ENCODE measurements around the gene GMPPB.

The GMPPB gene

GRCh38 chr3:49675912-49676311, 47.8 kb downstream of the GMPPB start:
- H3K4me1 ChIP-seq (ENCODE audit: control insufficient read depth in 5 of 5, insufficient read depth in 5 of 5, low read length in 5 of 5): peaks cover 0 to 22% (median 18%) of the 10 kb centered on the region in 5 donors
- no peaks in the 10 kb centered on the region for H3K27me3 ChIP-seq (ENCODE audit: control insufficient read depth in 5 of 5, insufficient read depth in 4 of 5, low read length in 5 of 5)
- no peak overlapping the region for H3K4me3 ChIP-seq (ENCODE audit: low read depth in 1 of 5, low read length in 5 of 5)
- no peak overlapping the region for H3K9ac ChIP-seq (ENCODE audit: low read length in 5 of 5)
- peaks cover 0 to 55% (median 51%) of the 10 kb centered on the region in 5 donors for H3K36me3 ChIP-seq (ENCODE audit: control insufficient read depth in 5 of 5, insufficient read depth in 5 of 5, low read length in 5 of 5)
- peaks cover 0 to 3% (median 0%) of the 10 kb centered on the region in 5 donors for H3K9me3 ChIP-seq (ENCODE audit: control insufficient read depth in 5 of 5, low read length in 5 of 5)
- no peak overlapping the region for H3K27ac ChIP-seq (ENCODE audit: low read depth, low read length)

- H3K9me3 ChIP-seq (ENCODE audit: control insufficient read depth in 5 of 5, low read length in 5 of 5): peaks cover 0 to 3% (median 0%) of the 10 kb centered on the region in 5 donors
- peaks cover 0 to 22% (median 18%) of the 10 kb centered on the region in 5 donors for H3K4me1 ChIP-seq (ENCODE audit: control insufficient read depth in 5 of 5, insufficient read depth in 5 of 5, low read length in 5 of 5)
- peak overlapping the region; percentile 23 for H3K27ac ChIP-seq (ENCODE audit: low read depth, low read length)
- no peaks in the 10 kb centered on the region for H3K27me3 ChIP-seq (ENCODE audit: control insufficient read depth in 5 of 5, insufficient read depth in 4 of 5, low read length in 5 of 5)
- peak overlapping the region; percentile 66 to 85 (median 82) for H3K4me3 ChIP-seq (ENCODE audit: low read depth in 1 of 5, low read length in 5 of 5)
- peaks cover 0 to 41% (median 37%) of the 10 kb centered on the region in 5 donors for H3K36me3 ChIP-seq (ENCODE audit: control insufficient read depth in 5 of 5, insufficient read depth in 5 of 5, low read length in 5 of 5)
- peak overlapping the region in 4 of 5 donors; percentile 55 to 81 (median 63) for H3K9ac ChIP-seq (ENCODE audit: low read length in 5 of 5)
These were observed 49.2 kb downstream of the GMPPB start for GRCh38 chr3:49674497-49674983.

GRCh38 chr3:49673715-49674496, 49.8 kb downstream of the GMPPB start, which contains the start of gene APEH:
APEH (plus strand) TSS chr3:49674351; CDS start chr3:49674402, 51 bp downstream.
- peaks cover 0 to 28% (median 24%) of the 10 kb centered on the region in 5 donors for H3K4me1 ChIP-seq (ENCODE audit: control insufficient read depth in 5 of 5, insufficient read depth in 5 of 5, low read length in 5 of 5)
- peaks cover 0 to 34% (median 31%) of the 10 kb centered on the region in 5 donors for H3K36me3 ChIP-seq (ENCODE audit: control insufficient read depth in 5 of 5, insufficient read depth in 5 of 5, low read length in 5 of 5)
- peak within 1 kb of the TSS; percentile 66 to 85 (median 82) for H3K4me3 ChIP-seq (ENCODE audit: low read depth in 1 of 5, low read length in 5 of 5)
- peak within 1 kb of the TSS in 4 of 5 donors; percentile 55 to 81 (median 63) for H3K9ac ChIP-seq (ENCODE audit: low read length in 5 of 5)
- peak within 1 kb of the TSS; percentile 78 for H3K27ac ChIP-seq (ENCODE audit: low read depth, low read length)
- H3K9me3 ChIP-seq (ENCODE audit: control insufficient read depth in 5 of 5, low read length in 5 of 5): peaks cover 0 to 3% (median 0%) of the 10 kb centered on the region in 5 donors
- peaks cover 0 to 3% (median 0%) of the 10 kb centered on the region in 5 donors for H3K27me3 ChIP-seq (ENCODE audit: control insufficient read depth in 5 of 5, insufficient read depth in 4 of 5, low read length in 5 of 5)

- Histone ChIP-seq H3K36me3 (ENCODE audit: control insufficient read depth in 5 of 5, insufficient read depth in 5 of 5, low read length in 5 of 5) (peaks cover 0 to 28% (median 24%) of the 10 kb centered on the region in 5 donors), H3K9ac (ENCODE audit: low read length in 5 of 5) (peak overlapping the region in 4 of 5 donors; percentile 55 to 81 (median 63)), H3K9me3 (ENCODE audit: control insufficient read depth in 5 of 5, low read length in 5 of 5) (peaks cover 0 to 3% (median 0%) of the 10 kb centered on the region in 5 donors), H3K4me3 (ENCODE audit: low read depth in 1 of 5, low read length in 5 of 5) (peak overlapping the region; percentile 54 to 85 (median 82)), H3K27ac (ENCODE audit: low read depth, low read length) (peak overlapping the region; percentile 78), H3K27me3 (ENCODE audit: control insufficient read depth in 5 of 5, insufficient read depth in 4 of 5, low read length in 5 of 5) (peaks cover 0 to 3% (median 0%) of the 10 kb centered on the region in 5 donors), H3K4me1 (ENCODE audit: control insufficient read depth in 5 of 5, insufficient read depth in 5 of 5, low read length in 5 of 5) (peaks cover 0 to 33% (median 29%) of the 10 kb centered on the region in 5 donors)
These were observed 50.5 kb downstream of the GMPPB start for GRCh38 chr3:49673121-49673714.

GRCh38 chr3:49671291-49672288, 52.2 kb downstream of the GMPPB start:
- Histone ChIP-seq H3K4me1 (ENCODE audit: control insufficient read depth in 5 of 5, insufficient read depth in 5 of 5, low read length in 5 of 5) (peaks cover 0 to 35% (median 33%) of the 10 kb centered on the region in 5 donors), H3K9me3 (ENCODE audit: control insufficient read depth in 5 of 5, low read length in 5 of 5) (peaks cover 0 to 3% (median 0%) of the 10 kb centered on the region in 5 donors), H3K27ac (ENCODE audit: low read depth, low read length) (no peak overlapping the region), H3K27me3 (ENCODE audit: control insufficient read depth in 5 of 5, insufficient read depth in 4 of 5, low read length in 5 of 5) (peaks cover 0 to 8% (median 0%) of the 10 kb centered on the region in 5 donors), H3K4me3 (ENCODE audit: low read depth in 1 of 5, low read length in 5 of 5) (no peak overlapping the region), H3K9ac (ENCODE audit: low read length in 5 of 5) (no peak overlapping the region), H3K36me3 (ENCODE audit: control insufficient read depth in 5 of 5, insufficient read depth in 5 of 5, low read length in 5 of 5) (peaks cover 0 to 11% (median 8%) of the 10 kb centered on the region in 5 donors)

- Histone ChIP-seq H3K36me3 (ENCODE audit: control insufficient read depth in 5 of 5, insufficient read depth in 5 of 5, low read length in 5 of 5) (peaks cover 0 to 5% (median under 1%) of the 10 kb centered on the region in 5 donors), H3K9ac (ENCODE audit: low read length in 5 of 5) (no peak overlapping the region), H3K27ac (ENCODE audit: low read depth, low read length) (no peak overlapping the region), H3K9me3 (ENCODE audit: control insufficient read depth in 5 of 5, low read length in 5 of 5) (peaks cover 0 to 3% (median 0%) of the 10 kb centered on the region in 5 donors), H3K4me3 (ENCODE audit: low read depth in 1 of 5, low read length in 5 of 5) (no peak overlapping the region), H3K27me3 (ENCODE audit: control insufficient read depth in 5 of 5, insufficient read depth in 4 of 5, low read length in 5 of 5) (peaks cover 0 to 9% (median 0%) of the 10 kb centered on the region in 5 donors), H3K4me1 (ENCODE audit: control insufficient read depth in 5 of 5, insufficient read depth in 5 of 5, low read length in 5 of 5) (peaks cover 0 to 35% (median 33%) of the 10 kb centered on the region in 5 donors)
These were observed 52.8 kb downstream of the GMPPB start for GRCh38 chr3:49670940-49671290.

Data from subcutaneous abdominal adipose tissue (tissue), 5 donors.